AG04449 (cell line): ENCODE results near the gene LAMTOR1.

Source experiments
- CTCF ChIA-PET: fragments of 350-600 bp; formaldehyde crosslinking; extraction: SDS; loops from one replicate; lab custom pipeline; 2021; ENCODE audit warnings: antibody characterized with exemption; lab: Yijun Ruan, JAX
- POLR2A ChIA-PET: fragments of 400-600, 350-600 bp; formaldehyde crosslinking; extraction: SDS; loops from one replicate; lab custom pipeline; 2020; ENCODE audit warnings: antibody characterized with exemption, inconsistent platforms; lab: Yijun Ruan, JAX
- DNase-seq: peaks from one replicate; pipeline ENCODE4 v3.0.0-alpha.2; 2010; ENCODE audit warnings: low read depth, low spot score
- H3K4me3 ChIP-seq: 2 replicates; pipeline ENCODE4 v1.5.1; 2011; ENCODE audit warnings: low read depth, mild to moderate bottlenecking, control low read depth, low read length
- CTCF ChIP-seq: IDR thresholded peaks from one replicate; pipeline ENCODE4 v1.5.1; 2011; ENCODE audit warnings: mild to moderate bottlenecking, moderate library complexity, low read length, control low read depth, inconsistent platforms; ENCODE audit not compliant: insufficient read depth; ENCODE audit errors: missing control alignments

LAMTOR1 gene

GRCh38 chr11:72067676-72068075 lies 35.4 kb downstream of the LAMTOR1 start:
- no peak for TF ChIP-seq CTCF
- no peak overlapping the region for H3K4me3 ChIP-seq
- POLR2A ChIA-PET, result interaction anchor here (1.3 kb wide), 1 partner anchor 11 kb away, joined by 3 read pairs; no protein-coding TSS in a partner anchor
- DNase-seq, result no peak
- CTCF ChIA-PET, result interaction anchor here (1.2 to 4.4 kb wide), 7 partner anchors 8 to 116 kb away, joined by 4 to 20 read pairs (median 5); no protein-coding TSS in a partner anchor

- no peak overlapping the region for H3K4me3 ChIP-seq
- ChIA-PET POLR2A (no interaction called here), CTCF (interaction anchor here (1.0 to 4.4 kb wide), 9 partner anchors 8 to 116 kb away, joined by 3 to 20 read pairs (median 5); no protein-coding TSS in a partner anchor)
- no peak for TF ChIP-seq CTCF
- DNase-seq, result no peak
These were observed 35.8 kb downstream of the LAMTOR1 start for GRCh38 chr11:72067266-72067665.

- POLR2A ChIA-PET, result no interaction called here
- H3K4me3 ChIP-seq, result no peak overlapping the region
- CTCF ChIA-PET, result interaction anchor here (1.0 to 4.4 kb wide), 10 partner anchors 8 to 116 kb away, joined by 3 to 20 read pairs (median 4); no protein-coding TSS in a partner anchor
- no peak for TF ChIP-seq CTCF
- DNase-seq, result no peak
These were observed 36.2 kb downstream of the LAMTOR1 start for GRCh38 chr11:72066855-72067254.

- no peak for DNase-seq
- no peak for TF ChIP-seq CTCF
- ChIA-PET POLR2A (no interaction called here), CTCF (interaction anchor here (1.0 to 1.2 kb wide), 2 partner anchors 9 to 28 kb away, joined by 4 read pairs; no protein-coding TSS in a partner anchor)
- no peak overlapping the region for H3K4me3 ChIP-seq
These were observed 41.2 kb downstream of the LAMTOR1 start for GRCh38 chr11:72061739-72062396.

- TF ChIP-seq CTCF, result no peak
- peak; percentile 82 for DNase-seq
- POLR2A ChIA-PET, result interaction anchor here (0.8 kb wide), 1 partner anchor 20 kb away, joined by 3 read pairs; no protein-coding TSS in a partner anchor
These were observed 44.6 kb downstream of the LAMTOR1 start for GRCh38 chr11:72058416-72059034.

More at GRCh38 chr11:72058416-72059034, 44.6 kb downstream of the LAMTOR1 start:
- H3K4me3 ChIP-seq, result no peak overlapping the region
- CTCF ChIA-PET, result interaction anchor here (0.6 to 5.6 kb wide), 6 partner anchors 13 to 373 kb away, joined by 3 to 35 read pairs (median 8); no protein-coding TSS in a partner anchor
